Activated CD4-positive, alpha-beta T cell treated with anti-CD3 and anti-CD28 coated beads, Interleukin-2, amount 50 U/mL, for 4 hours (primary cell): ENCODE measurements around the gene PRUNE1.

ENCODE experiments used
- DNase-seq, 2 experiments: peaks; one replicate each; pipeline ENCODE4 v3.0.0-alpha.2; 2020

PRUNE1 gene

GRCh38 chr1:150976879-150977694 is 31.2 kb upstream of the PRUNE1 start:
- DNase-seq, result peak; percentile 54 to 61

- peak; percentile 85 to 90 for DNase-seq
Observed at GRCh38 chr1:150979092-150980056, 28.9 kb upstream of the PRUNE1 start.

GRCh38 chr1:150981177-150981804 is 27.0 kb upstream of the PRUNE1 start:
- DNase-seq, result no peak

GRCh38 chr1:150981805-150982712 is 26.2 kb upstream of the PRUNE1 start, which contains the start of gene ANXA9:
Gene ANXA9 (plus strand): TSS chr1:150982292. CDS start chr1:150983106, 814 bp downstream.
- no peak for DNase-seq

- DNase-seq, result no peak
Observed at GRCh38 chr1:150985179-150985825, 22.9 kb upstream of the PRUNE1 start.

- DNase-seq, result no peak
Observed at GRCh38 chr1:150987924-150988323, 20.3 kb upstream of the PRUNE1 start.

GRCh38 chr1:150992626-150993025 is 15.6 kb upstream of the PRUNE1 start:
- no peak for DNase-seq

GRCh38 chr1:150994248-150994647 is 14.0 kb upstream of the PRUNE1 start:
- DNase-seq, result no peak

GRCh38 chr1:150995460-150995859 is 12.8 kb upstream of the PRUNE1 start:
- no peak for DNase-seq

- peak in 1 of 2 experiments; percentile 21 for DNase-seq
Observed at GRCh38 chr1:150995896-150996295, 12.4 kb upstream of the PRUNE1 start.

- no peak for DNase-seq
Observed at GRCh38 chr1:150997126-150997872, 10.9 kb upstream of the PRUNE1 start.

GRCh38 chr1:150997949-150998348 is 10.3 kb upstream of the PRUNE1 start:
- no peak for DNase-seq

- DNase-seq, result no peak
Observed at GRCh38 chr1:150999051-150999674, 9.1 kb upstream of the PRUNE1 start.

- DNase-seq, result no peak
Observed at GRCh38 chr1:150999926-151000325, 8.3 kb upstream of the PRUNE1 start.

- DNase-seq, result no peak
Observed at GRCh38 chr1:151000408-151000807, 7.8 kb upstream of the PRUNE1 start.

GRCh38 chr1:151001602-151002001 is 6.6 kb upstream of the PRUNE1 start:
- no peak for DNase-seq

- no peak for DNase-seq
Observed at GRCh38 chr1:151002051-151002450, 6.2 kb upstream of the PRUNE1 start.

GRCh38 chr1:151002611-151003010 is 5.6 kb upstream of the PRUNE1 start:
- DNase-seq, result no peak

- no peak for DNase-seq
Observed at GRCh38 chr1:151003180-151003579, 5.1 kb upstream of the PRUNE1 start.

- DNase-seq, result no peak
Observed at GRCh38 chr1:151005729-151006319, 2.4 kb upstream of the PRUNE1 start.
